Fibroblast of the conjunctiva (primary cell): ENCODE data around the gene LRRC71.

Source experiments
- DNase-seq: peaks from one replicate; pipeline ENCODE4 v3.0.0-alpha.2; 2010; ENCODE audit warnings: low read depth

Gene LRRC71

DNA sequence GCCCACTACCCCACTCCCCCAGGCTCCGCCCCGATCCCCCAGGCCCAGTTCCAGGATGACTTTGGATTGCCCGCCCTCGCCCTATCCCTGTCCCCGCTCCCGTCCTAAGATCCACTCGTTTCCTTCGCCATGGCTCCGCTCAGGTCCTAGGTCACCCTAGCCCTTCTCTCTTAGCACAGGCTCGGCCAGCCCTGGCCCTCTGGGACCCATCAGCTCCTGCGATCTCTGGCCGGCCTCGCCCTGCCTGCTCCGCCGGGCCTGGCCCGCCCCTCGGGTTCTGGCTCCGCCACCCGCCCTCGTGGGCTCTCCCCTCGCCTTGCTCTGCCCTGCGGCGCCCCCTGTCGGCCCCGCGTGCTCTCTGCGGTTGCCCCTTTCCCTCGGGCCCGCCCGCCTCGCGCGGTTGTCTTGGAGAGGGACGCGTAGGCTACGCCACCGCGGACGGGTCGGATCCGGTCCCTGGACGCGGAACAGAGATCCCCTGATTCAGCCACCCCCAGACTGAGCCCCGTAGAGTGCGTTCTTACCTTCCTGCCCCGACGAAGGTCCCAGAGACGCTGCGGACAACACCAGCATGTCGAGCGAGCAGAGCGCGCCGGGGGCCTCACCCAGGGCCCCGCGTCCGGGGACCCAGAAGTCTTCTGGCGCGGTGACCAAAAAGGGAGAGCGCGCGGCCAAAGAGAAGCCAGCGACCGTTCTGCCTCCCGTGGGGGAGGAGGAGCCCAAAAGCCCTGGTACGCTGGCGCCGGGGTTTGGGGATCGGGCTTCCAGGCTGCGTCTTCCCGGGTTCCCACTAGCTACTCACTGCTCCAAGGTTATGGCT, at the start of gene LRRC71:
TSS of gene LRRC71 (plus strand) at position 400 of the 820 bp plus-strand sequence. CDS start at position 572, 172 bp downstream.
- peak; percentile 57 for DNase-seq

- no peak for DNase-seq
Measured at GRCh38 chr1:156873659-156874058, 46.8 kb upstream of the LRRC71 start.

DNA sequence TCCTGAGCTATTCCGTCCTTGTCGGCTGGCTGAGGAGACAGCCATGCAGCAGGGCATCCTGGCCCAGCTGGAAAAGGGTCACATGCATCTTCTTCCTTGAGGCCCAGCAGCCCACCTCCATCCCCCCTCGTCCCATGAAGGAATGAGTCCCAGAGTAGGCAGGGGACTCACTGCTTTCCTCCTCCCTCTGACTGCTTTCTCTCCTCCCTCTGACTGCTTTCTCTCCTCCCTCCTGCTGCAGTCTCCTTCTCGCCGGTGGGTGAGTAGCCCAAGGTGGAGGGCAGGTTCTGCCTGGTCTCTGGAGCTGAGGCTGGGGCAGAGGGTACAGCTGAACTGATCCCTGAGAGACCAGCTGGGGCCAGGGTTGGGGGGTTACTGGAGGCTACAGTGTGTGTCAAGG, 46.3 kb upstream of the LRRC71 start:
- DNase-seq: no peak

DNA sequence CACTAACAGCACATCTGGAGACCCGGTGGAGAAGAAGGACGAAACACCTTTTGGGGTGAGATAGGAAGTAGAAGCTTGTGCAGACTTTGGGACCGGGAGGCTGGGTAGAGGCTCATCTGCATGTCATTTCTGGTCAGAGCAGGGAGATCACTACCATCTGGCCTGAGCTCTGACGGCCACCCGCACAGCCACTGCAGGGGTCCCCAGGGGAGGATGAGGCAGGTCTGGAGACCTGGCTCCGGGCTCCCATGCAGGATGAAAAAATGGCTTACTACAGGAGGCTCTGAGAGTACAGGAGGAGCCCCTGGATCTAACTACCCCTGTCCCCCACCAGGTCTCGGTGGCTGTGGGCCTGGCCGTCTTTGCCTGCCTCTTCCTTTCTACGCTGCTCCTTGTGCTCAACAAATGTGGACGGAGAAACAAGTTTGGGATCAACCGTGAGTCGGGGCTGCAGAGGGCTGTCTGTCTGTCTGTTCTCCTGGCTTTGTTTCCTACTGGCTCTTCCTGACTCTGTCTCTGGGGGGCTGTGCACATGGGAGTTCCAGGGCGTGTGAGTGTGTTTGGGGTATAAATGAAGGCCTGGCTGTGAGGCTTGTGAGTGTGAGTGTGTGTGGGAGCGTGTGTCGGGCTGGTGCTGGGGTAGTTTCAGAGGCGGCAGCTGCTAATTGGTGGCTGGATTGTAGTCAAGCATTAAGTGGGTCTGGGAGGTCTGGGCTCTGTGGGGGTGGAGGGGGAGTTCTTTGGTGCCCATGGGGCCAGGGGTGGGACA, 45.7 kb upstream of the LRRC71 start:
- no peak for DNase-seq

GRCh38 chr1:156875341-156875615, 45.2 kb upstream of the LRRC71 start:
- no peak for DNase-seq

DNA sequence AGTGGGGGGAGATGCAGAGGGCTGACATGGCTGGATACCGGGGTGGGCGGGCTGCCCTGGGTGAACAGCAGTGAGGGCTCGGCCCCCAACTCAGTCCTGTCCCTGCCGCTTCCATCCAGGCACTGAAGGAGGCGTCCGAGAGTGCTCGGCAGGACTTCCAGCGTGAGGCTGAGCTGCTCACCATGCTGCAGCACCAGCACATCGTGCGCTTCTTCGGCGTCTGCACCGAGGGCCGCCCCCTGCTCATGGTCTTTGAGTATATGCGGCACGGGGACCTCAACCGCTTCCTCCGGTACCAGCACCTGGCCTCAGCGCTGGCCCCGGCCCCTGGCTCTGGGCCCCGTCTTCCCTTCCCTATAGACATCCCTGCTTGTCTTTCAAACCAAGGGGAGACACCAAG, 44.2 kb upstream of the LRRC71 start:
- no peak for DNase-seq

GRCh38 chr1:156877433-156878170, 42.8 kb upstream of the LRRC71 start:
- no peak for DNase-seq

- no peak for DNase-seq
Measured at GRCh38 chr1:156879876-156880275, 40.6 kb upstream of the LRRC71 start.

- no peak for DNase-seq
Measured at GRCh38 chr1:156880473-156880872, 40.0 kb upstream of the LRRC71 start.

DNA sequence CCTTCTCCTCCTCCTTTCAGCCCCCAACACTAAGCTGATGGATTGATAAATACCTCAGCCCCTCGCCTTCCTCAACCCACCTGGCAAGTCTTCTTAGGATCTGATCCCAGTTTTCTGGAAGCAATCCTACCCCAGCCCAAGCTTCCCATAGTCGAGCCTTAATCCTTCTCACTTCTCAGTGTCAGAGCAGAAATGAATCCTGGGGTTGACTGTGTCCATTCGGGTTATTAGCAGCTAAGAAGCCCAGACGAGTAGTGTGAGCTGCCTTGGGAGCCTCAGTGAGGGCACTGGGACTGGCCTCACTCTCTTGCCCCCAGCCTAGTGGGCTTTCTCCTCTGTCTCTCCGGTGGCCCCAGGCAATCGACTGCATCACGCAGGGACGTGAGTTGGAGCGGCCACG, 39.3 kb upstream of the LRRC71 start:
- DNase-seq: no peak

- no peak for DNase-seq
Measured at GRCh38 chr1:156881663-156882062, 38.8 kb upstream of the LRRC71 start.

DNA sequence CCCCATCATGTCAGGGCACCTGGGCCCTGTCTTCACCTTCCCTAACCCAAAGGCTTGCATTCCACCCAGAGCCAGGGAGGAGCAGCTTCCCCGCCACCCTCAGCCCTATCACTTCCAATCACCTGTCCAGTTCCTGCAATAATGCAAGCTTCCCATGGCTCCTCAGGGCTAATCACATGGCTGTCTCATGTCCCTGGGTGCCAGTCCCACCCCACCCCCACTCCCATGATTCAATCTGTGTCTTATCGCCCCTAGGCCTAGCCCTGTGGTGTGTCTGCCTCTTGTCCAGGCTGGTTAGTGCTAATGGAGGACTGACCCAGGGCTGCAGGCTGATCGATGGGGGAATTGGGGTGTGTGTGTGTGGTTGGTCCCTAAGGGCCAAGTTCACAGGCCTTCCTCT, 37.9 kb upstream of the LRRC71 start:
- DNase-seq: no peak

GRCh38 chr1:156883919-156884318, 36.5 kb upstream of the LRRC71 start:
- no peak for DNase-seq

DNA sequence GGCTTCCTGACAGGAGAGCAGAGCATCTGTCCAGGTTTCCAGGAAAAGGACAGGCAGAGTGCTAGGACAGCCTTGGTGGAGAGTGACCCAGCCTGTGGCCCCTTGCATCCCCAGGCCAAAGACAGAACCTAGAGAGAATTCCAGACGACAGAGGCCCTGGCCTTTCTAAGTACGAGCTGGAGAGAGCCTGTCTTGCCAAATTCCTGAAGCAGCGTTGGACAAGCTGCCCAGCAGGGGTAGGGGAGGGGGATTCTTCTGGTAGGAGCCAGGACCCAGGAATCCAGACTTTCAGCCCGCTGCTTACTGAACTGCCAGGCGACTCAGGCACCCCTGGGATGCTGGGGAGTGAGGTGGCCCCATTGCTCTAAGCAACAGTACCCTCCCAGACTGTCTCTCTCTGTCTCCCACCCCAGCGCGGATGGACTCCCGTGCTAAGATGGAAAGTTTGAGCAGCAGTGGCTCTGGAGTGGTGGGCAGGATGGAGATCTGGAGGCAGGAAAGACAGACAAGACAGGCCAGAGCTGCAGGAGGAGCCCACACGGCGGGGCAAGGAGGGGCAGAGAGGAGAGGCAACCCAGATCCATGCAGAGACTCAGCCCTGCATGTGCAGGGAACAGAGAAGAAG, 35.8 kb upstream of the LRRC71 start:
- no peak for DNase-seq

GRCh38 chr1:156885314-156885713, 35.1 kb upstream of the LRRC71 start:
- no peak for DNase-seq

GRCh38 chr1:156885880-156886355, 34.5 kb upstream of the LRRC71 start:
- DNase-seq: no peak

GRCh38 chr1:156886583-156887281, 33.7 kb upstream of the LRRC71 start:
- no peak for DNase-seq

- no peak for DNase-seq
Measured at GRCh38 chr1:156887317-156887716, 33.1 kb upstream of the LRRC71 start.

DNA sequence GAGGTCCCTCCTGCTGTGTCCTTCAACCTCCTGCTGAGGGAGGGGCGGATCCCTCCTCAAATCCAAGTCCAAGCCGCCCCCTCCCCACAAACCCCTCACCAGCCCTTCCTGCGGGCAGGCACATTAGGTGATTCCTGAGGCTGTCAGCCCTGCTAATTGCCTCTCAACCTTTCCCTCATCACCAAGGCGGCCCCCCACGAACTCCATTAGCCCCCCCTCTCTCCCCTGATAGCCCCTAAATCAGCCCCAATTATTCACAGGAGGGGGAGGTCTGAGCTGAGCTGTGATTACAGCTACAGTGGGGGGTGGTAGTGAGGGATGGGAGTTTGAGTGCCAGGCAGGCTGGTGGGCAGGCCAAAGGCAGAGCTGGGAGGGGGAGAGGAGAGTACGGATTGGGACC, 32.7 kb upstream of the LRRC71 start:
- no peak for DNase-seq

GRCh38 chr1:156889802-156890580, 30.4 kb upstream of the LRRC71 start:
- peak; percentile 79 for DNase-seq
